HAP-1 (cell line): ENCODE measurements around the gene L3MBTL3.

Experiments
- DNase-seq, 2 experiments: peaks; one replicate each; pipeline ENCODE4 v3.0.0-alpha.2; 2016 to 2020; ENCODE audit warnings: low spot score in 2 of 2
- H3K27me3 ChIP-seq: fragments of 250-450 bp; sonication (Bioruptor Pico); 2 replicates; pipeline ENCODE4 v1.5.1; 2020; ENCODE audit warnings: low read depth, mild to moderate bottlenecking, moderate library complexity
- H3K36me3 ChIP-seq: fragments of 250-450 bp; sonication (Bioruptor Pico); replicated peaks from 2 replicates; pipeline ENCODE4 v1.5.1; 2020; ENCODE audit warnings: mild to moderate bottlenecking
- H3K4me1 ChIP-seq: fragments of 250-450 bp; sonication (Bioruptor Pico); 2 replicates; pipeline ENCODE4 v1.5.1; 2020; ENCODE audit warnings: mild to moderate bottlenecking
- H3K4me3 ChIP-seq: fragments of 250-450 bp; sonication (Bioruptor Pico); 2 replicates; pipeline ENCODE4 v1.5.1; 2020; ENCODE audit warnings: mild to moderate bottlenecking, moderate library complexity
- H3K9me3 ChIP-seq: fragments of 250-450 bp; sonication (Bioruptor Pico); 2 replicates; pipeline ENCODE4 v1.5.1; 2020; ENCODE audit warnings: mild to moderate bottlenecking, moderate library complexity
- in situ Hi-C: fragments of 300-500 bp; cut with MboI; formaldehyde crosslinking; loops from 3 replicates; pipeline ENCODE4 v1.14.3; 2020; ENCODE audit warnings: low sequenced_read_pairs, inconsistent platforms, mixed read lengths

The L3MBTL3 gene

GRCh38 chr6:130012728-130013127 is 5.7 kb upstream of the L3MBTL3 start:
- DNase-seq = no peak
- Histone ChIP-seq H3K4me3 (no peak overlapping the region), H3K36me3 (no peaks in the 10 kb centered on the region), H3K27me3 (no peaks in the 10 kb centered on the region), H3K9me3 (no peaks in the 10 kb centered on the region), H3K4me1 (peaks cover under 1% of the 10 kb centered on the region; the same call in 1 of the 2 replicates)
- in situ Hi-C loops = no loop called here

GRCh38 chr6:130018744-130019325 is 454 bp downstream of the L3MBTL3 start:
- no peaks in the 10 kb centered on the region for H3K36me3 ChIP-seq
- peaks cover 6% of the 10 kb centered on the region for H3K4me1 ChIP-seq
- H3K9me3 ChIP-seq = no peaks in the 10 kb centered on the region
- peak in 1 of 2 experiments; percentile 27 for DNase-seq
- no peaks in the 10 kb centered on the region for H3K27me3 ChIP-seq
- peak overlapping the region; percentile 81 for H3K4me3 ChIP-seq
- in situ Hi-C loops = no loop called here

- in situ Hi-C loops = loop anchor here (10.0 kb wide), 1 partner anchor 425 kb away; no protein-coding TSS in a partner anchor
- Histone ChIP-seq H3K36me3 (no peaks in the 10 kb centered on the region), H3K9me3 (no peaks in the 10 kb centered on the region), H3K4me3 (peak overlapping the region; percentile 81), H3K4me1 (peaks cover 6% of the 10 kb centered on the region), H3K27me3 (no peaks in the 10 kb centered on the region)
- DNase-seq = peak; percentile 30 to 59
Observed at GRCh38 chr6:130019326-130020072, 1.1 kb downstream of the L3MBTL3 start.

- Histone ChIP-seq H3K4me1 (peaks cover 6% of the 10 kb centered on the region), H3K36me3 (no peaks in the 10 kb centered on the region; the same call in 1 of the 2 replicates), H3K9me3 (no peaks in the 10 kb centered on the region), H3K27me3 (no peaks in the 10 kb centered on the region), H3K4me3 (peak overlapping the region; percentile 63)
- in situ Hi-C loops = loop anchor here (10.0 kb wide), 1 partner anchor 425 kb away; no protein-coding TSS in a partner anchor
- peak in 1 of 2 experiments; percentile 52 for DNase-seq
Observed at GRCh38 chr6:130020073-130020906, 1.9 kb downstream of the L3MBTL3 start.

- Histone ChIP-seq H3K27me3 (no peaks in the 10 kb centered on the region), H3K4me1 (peaks cover 6% of the 10 kb centered on the region), H3K4me3 (peak overlapping the region; percentile 63), H3K9me3 (no peaks in the 10 kb centered on the region), H3K36me3 (no peaks in the 10 kb centered on the region; the same call in 1 of the 2 replicates)
- in situ Hi-C loops = loop anchor here (10.0 kb wide), 1 partner anchor 426 kb away; no protein-coding TSS in a partner anchor
- DNase-seq = peak; percentile 84 to 90
Observed at GRCh38 chr6:130020907-130021629, 2.7 kb downstream of the L3MBTL3 start.

GRCh38 chr6:130026859-130027258 is 8.5 kb downstream of the L3MBTL3 start:
- DNase-seq = no peak
- no peaks in the 10 kb centered on the region; the same call in 1 of the 2 replicates for H3K36me3 ChIP-seq
- no peaks in the 10 kb centered on the region for H3K9me3 ChIP-seq
- H3K4me3 ChIP-seq = no peak overlapping the region
- no peaks in the 10 kb centered on the region for H3K4me1 ChIP-seq
- in situ Hi-C loops = loop anchor here (10.0 kb wide), 1 partner anchor 432 kb away; no protein-coding TSS in a partner anchor
- H3K27me3 ChIP-seq = no peaks in the 10 kb centered on the region

- DNase-seq = no peak
- H3K27me3 ChIP-seq = no peaks in the 10 kb centered on the region
- in situ Hi-C loops = loop anchor here (10.0 kb wide), 1 partner anchor 433 kb away; no protein-coding TSS in a partner anchor
- no peaks in the 10 kb centered on the region for H3K9me3 ChIP-seq
- H3K36me3 ChIP-seq = no peaks in the 10 kb centered on the region; the same call in 1 of the 2 replicates
- H3K4me1 ChIP-seq = no peaks in the 10 kb centered on the region
- no peak overlapping the region for H3K4me3 ChIP-seq
Observed at GRCh38 chr6:130027948-130028347, 9.6 kb downstream of the L3MBTL3 start.

- DNase-seq = no peak
- no peaks in the 10 kb centered on the region for H3K4me1 ChIP-seq
- H3K4me3 ChIP-seq = no peak overlapping the region
- in situ Hi-C loops = loop anchor here (10.0 kb wide), 1 partner anchor 434 kb away; no protein-coding TSS in a partner anchor
- no peaks in the 10 kb centered on the region for H3K27me3 ChIP-seq
- no peaks in the 10 kb centered on the region for H3K9me3 ChIP-seq
- H3K36me3 ChIP-seq = no peaks in the 10 kb centered on the region; the same call in 1 of the 2 replicates
Observed at GRCh38 chr6:130029163-130029562, 10.8 kb downstream of the L3MBTL3 start.

- no peak for DNase-seq
- Histone ChIP-seq H3K4me1 (no peaks in the 10 kb centered on the region), H3K9me3 (no peaks in the 10 kb centered on the region), H3K4me3 (no peak overlapping the region), H3K27me3 (no peaks in the 10 kb centered on the region), H3K36me3 (no peaks in the 10 kb centered on the region)
- in situ Hi-C loops = no loop called here
Observed at GRCh38 chr6:130032758-130033340, 14.5 kb downstream of the L3MBTL3 start.

- no peaks in the 10 kb centered on the region for H3K9me3 ChIP-seq
- in situ Hi-C loops = no loop called here
- no peak overlapping the region for H3K4me3 ChIP-seq
- H3K27me3 ChIP-seq = no peaks in the 10 kb centered on the region
- no peak for DNase-seq
- no peaks in the 10 kb centered on the region for H3K36me3 ChIP-seq
- no peaks in the 10 kb centered on the region for H3K4me1 ChIP-seq
Observed at GRCh38 chr6:130033949-130034348, 15.6 kb downstream of the L3MBTL3 start.

- Histone ChIP-seq H3K36me3 (no peaks in the 10 kb centered on the region), H3K4me1 (no peaks in the 10 kb centered on the region), H3K4me3 (no peak overlapping the region), H3K9me3 (no peaks in the 10 kb centered on the region), H3K27me3 (no peaks in the 10 kb centered on the region)
- in situ Hi-C loops = no loop called here
- no peak for DNase-seq
Observed at GRCh38 chr6:130034378-130035146, 16.2 kb downstream of the L3MBTL3 start.

GRCh38 chr6:130035211-130035610 is 16.8 kb downstream of the L3MBTL3 start:
- in situ Hi-C loops = no loop called here
- H3K36me3 ChIP-seq = no peaks in the 10 kb centered on the region
- H3K4me1 ChIP-seq = no peaks in the 10 kb centered on the region
- no peaks in the 10 kb centered on the region for H3K9me3 ChIP-seq
- no peak for DNase-seq
- no peak overlapping the region for H3K4me3 ChIP-seq
- no peaks in the 10 kb centered on the region for H3K27me3 ChIP-seq
